Glomerular endothelial cell (primary cell): Measurements from ENCODE around the gene ARMC5. TPM values are rescaled to one million over a fixed set of nuclear protein-coding genes. Genes with fewer than 3 reads are reported as not detected.
"Not testable (repeated sequence)": the region's sequence is repeated elsewhere in the genome, so short reads cannot be mapped to it uniquely, and the experiment has no call there.

Source experiments
- DNase-seq: peaks from one replicate; pipeline ENCODE4 v3.0.0-alpha.2; 2011; ENCODE audit warnings: low read depth, low spot score; ENCODE audit errors: extremely low read depth
- total RNA-seq: library from RNA; depleted of rRNA; stranded (reverse); fragments of >200 nt; gene quantifications from 2 replicates; pipeline ENCODE4 v1.2.3, GENCODE V29; 2015

The ARMC5 gene
- total RNA-seq, 1 donor from 2014 or later: 20.1 TPM

GRCh38 chr16:31493506-31494125 lies 34.3 kb downstream of the ARMC5 start:
- no peak for DNase-seq

- DNase-seq: no peak
These were observed 37.4 kb downstream of the ARMC5 start for GRCh38 chr16:31496670-31497069.

- no peak for DNase-seq
These were observed 39.2 kb downstream of the ARMC5 start for GRCh38 chr16:31498493-31498892.

GRCh38 chr16:31499928-31500327 lies 40.6 kb downstream of the ARMC5 start:
- DNase-seq: no peak

GRCh38 chr16:31501226-31501965 lies 42.1 kb downstream of the ARMC5 start:
- no peak for DNase-seq

- no peak for DNase-seq
These were observed 42.7 kb downstream of the ARMC5 start for GRCh38 chr16:31501966-31502348.

- DNase-seq: no peak
These were observed 43.7 kb downstream of the ARMC5 start for GRCh38 chr16:31502981-31503380.

GRCh38 chr16:31503555-31503954 lies 44.3 kb downstream of the ARMC5 start:
- DNase-seq: not testable (repeated sequence)

- DNase-seq: no peak
These were observed 44.9 kb downstream of the ARMC5 start for GRCh38 chr16:31504159-31504558.

- DNase-seq: no peak
These were observed 46.2 kb downstream of the ARMC5 start for GRCh38 chr16:31505483-31505882.

- no peak for DNase-seq
These were observed 48.3 kb downstream of the ARMC5 start for GRCh38 chr16:31507617-31507928.

- DNase-seq: no peak
These were observed 48.8 kb downstream of the ARMC5 start, which contains the start of gene RUSF1 for GRCh38 chr16:31507929-31508705. RUSF1 (minus strand) TSS chr16:31508391; CDS start chr16:31508373, 18 bp downstream.

GRCh38 chr16:31508706-31509195 lies 49.5 kb downstream of the ARMC5 start:
- no peak for DNase-seq

- no peak for DNase-seq
These were observed 53.8 kb downstream of the ARMC5 start for GRCh38 chr16:31513126-31513525.

GRCh38 chr16:31513884-31514283 lies 54.6 kb downstream of the ARMC5 start:
- no peak for DNase-seq

Other genes with a start within 250 kb of the ARMC5 start
- gene TRIM72, start 245.4 kb upstream of the ARMC5 start, total RNA-seq: not detected in 2 replicates
- gene PYDC1, start 242.4 kb upstream of the ARMC5 start, total RNA-seq: not detected in 2 replicates
- 0.10 and 0.12 TPM in 2 replicates for gene ITGAM, start 199.5 kb upstream of the ARMC5 start, total RNA-seq
- gene ITGAX, start 104.3 kb upstream of the ARMC5 start, total RNA-seq: 0.23 and 0.63 TPM in 2 replicates
- not detected in 2 replicates for gene ITGAD, start 66.2 kb upstream of the ARMC5 start, total RNA-seq
- gene COX6A2, start 31.1 kb upstream of the ARMC5 start, total RNA-seq: not detected in 2 replicates
- gene ZNF843, start 16.7 kb upstream of the ARMC5 start, total RNA-seq: 0.05 and 1.7 TPM in 2 replicates
- gene TGFB1I1, start 12.7 kb downstream of the ARMC5 start, total RNA-seq: 136 and 143 TPM in 2 replicates
- not detected in 2 replicates for gene SLC5A2, start 23.6 kb downstream of the ARMC5 start, total RNA-seq
- gene RUSF1, start 48.9 kb downstream of the ARMC5 start, total RNA-seq: 38.2 and 62.0 TPM in 2 replicates
- gene AHSP, start 68.4 kb downstream of the ARMC5 start, total RNA-seq: not detected in 2 replicates